ENCODE results near the gene TUBB2A.
A peak's percentile ranks its signal among the peaks of the same experiment; 100 is the strongest.
"Not testable (repeated sequence)": the region's sequence is repeated elsewhere in the genome, so short reads cannot be mapped to it uniquely, and the experiment has no call there.

TUBB2A gene

DNA sequence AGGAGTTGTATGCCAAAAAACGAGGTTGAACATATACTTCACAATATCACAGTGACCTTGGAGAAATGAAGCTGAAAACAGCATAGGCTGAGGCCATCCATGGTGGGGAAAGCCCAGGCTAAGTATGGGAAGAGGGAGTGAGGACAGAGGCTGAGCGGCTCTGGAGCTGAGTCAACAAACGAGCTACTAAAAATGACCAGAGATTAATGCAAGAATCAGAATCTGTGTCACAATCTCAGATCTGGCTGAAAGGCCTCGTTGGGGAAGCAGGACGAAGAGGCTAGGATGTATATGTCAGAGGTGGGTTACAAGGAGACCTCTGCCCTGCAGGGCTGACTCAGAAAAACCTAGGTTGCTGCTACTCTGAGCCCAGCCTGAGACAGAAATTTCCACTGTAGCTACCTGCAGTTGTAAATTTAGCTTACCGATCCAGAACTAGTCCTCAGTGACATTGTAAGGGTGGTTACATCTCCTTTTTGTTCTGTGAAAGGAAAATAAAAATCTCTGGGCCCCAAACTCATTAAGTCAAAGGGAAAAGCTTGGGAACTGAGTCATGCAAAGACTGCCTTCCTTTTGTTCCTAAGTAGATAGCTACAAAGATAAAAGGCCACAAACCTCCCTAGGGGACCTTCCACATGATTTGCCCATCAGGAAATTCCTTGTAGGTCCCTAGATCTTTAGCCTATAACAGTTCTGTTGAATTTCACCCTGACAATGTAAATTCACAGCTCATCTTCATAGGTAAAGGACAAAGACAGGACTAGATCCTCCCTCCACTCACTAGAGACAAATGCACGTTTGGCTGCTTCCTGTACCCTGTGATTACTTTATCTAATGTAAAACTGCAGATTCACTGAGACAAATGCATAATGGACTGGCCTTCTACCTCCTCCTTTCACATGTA, 8.5 kb upstream of the TUBB2A start:
- H3K4me3 ChIP-seq (replicated peaks; ENCODE audit: low read depth, low read length): no peak overlapping the region
- peak; percentile 76 for DNase-seq (ENCODE audit: low read depth)
- TF ChIP-seq, protein P1, sequence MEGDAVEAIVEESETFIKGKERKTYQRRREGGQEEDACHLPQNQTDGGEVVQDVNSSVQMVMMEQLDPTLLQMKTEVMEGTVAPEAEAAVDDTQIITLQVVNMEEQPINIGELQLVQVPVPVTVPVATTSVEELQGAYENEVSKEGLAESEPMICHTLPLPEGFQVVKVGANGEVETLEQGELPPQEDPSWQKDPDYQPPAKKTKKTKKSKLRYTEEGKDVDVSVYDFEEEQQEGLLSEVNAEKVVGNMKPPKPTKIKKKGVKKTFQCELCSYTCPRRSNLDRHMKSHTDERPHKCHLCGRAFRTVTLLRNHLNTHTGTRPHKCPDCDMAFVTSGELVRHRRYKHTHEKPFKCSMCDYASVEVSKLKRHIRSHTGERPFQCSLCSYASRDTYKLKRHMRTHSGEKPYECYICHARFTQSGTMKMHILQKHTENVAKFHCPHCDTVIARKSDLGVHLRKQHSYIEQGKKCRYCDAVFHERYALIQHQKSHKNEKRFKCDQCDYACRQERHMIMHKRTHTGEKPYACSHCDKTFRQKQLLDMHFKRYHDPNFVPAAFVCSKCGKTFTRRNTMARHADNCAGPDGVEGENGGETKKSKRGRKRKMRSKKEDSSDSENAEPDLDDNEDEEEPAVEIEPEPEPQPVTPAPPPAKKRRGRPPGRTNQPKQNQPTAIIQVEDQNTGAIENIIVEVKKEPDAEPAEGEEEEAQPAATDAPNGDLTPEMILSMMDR (IDR thresholded peaks at IDR 0.05; ENCODE audit: low read length, missing control alignments): no peak

DNA sequence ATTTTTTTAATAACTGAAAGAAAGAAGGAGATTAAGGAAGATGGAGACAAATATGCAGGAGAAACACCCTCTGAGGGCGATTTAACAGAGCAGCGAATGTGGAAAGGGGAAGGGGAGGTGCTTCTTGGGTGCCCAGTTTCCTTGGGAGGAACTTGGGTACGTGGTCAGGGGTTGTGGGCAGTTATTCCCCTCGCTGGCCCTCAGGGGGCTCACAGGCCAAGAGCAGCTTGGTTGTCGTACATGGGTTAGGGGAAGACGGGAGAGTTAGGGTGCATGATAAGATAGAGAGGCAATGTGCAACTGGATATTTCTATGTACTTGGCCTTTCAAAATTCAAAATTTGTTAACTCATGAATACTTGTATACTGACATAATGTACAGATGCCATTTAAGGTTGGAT, 7.0 kb upstream of the TUBB2A start:
- DNase-seq (ENCODE audit: low read depth): no peak
- TF ChIP-seq, protein P1 (IDR thresholded peaks at IDR 0.05; ENCODE audit: low read length, missing control alignments): no peak
- H3K4me3 ChIP-seq (replicated peaks; ENCODE audit: low read depth, low read length): no peak overlapping the region

DNA sequence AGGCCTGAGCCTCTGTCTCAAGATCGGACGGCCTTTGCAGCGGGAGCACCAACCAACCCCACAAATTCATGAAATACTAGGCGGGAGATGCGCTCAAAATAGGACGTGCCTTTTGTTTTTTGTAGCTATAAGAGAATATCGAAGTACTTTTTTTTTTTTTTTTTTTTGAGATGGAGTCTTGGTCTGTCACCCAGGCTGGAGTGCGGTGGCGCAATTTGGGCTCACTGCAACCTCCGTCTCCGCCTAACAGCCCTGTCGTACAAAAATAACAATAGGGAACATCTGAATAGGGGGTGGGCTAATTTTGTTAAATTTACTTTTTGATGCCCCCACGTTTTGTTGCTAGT, 5.9 kb upstream of the TUBB2A start:
- H3K4me3 ChIP-seq (replicated peaks; ENCODE audit: low read depth, low read length): peak overlapping the region; percentile 62
- peak; percentile 43 for DNase-seq (ENCODE audit: low read depth)
- TF ChIP-seq, protein P1 (IDR thresholded peaks at IDR 0.05; ENCODE audit: low read length, missing control alignments): no peak

DNA sequence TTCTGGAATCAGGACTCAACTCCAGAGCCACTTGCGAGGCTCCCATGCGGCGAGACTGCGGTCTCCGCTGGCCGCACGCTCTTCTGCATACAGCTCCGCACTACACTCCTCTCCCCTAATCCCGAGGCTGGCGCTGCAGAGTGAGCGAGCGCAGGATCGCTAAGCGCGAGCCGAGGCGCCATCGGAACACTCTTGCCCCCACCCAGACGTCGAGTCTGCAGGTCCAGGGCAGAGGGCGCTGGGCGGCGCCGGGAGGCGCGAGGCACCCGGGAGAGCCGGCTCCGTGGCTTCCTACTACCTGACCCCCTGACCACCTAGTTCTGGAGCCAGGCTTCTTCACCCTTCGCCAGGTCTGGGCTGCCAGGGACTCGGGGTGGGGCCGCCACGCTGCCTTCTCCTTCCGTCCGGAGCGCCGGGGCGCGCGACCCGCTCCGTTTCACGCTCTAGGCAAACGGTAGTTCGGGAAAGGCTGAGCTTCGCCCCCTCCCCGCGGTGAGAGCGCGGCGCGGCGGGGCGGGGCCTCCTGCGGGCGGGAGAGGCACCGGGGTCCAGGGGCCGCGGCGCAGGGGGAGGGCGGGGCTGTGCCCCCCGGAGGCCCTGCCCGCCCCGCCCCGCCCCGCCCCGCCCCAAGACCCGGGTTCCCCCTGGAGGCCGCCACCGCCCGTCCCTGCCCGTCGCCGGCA, 5.4 kb upstream of the TUBB2A start:
- TF ChIP-seq, protein P1 (IDR thresholded peaks at IDR 0.05; ENCODE audit: low read length, missing control alignments): no peak
- peak overlapping the region; percentile 62 for H3K4me3 ChIP-seq (replicated peaks; ENCODE audit: low read depth, low read length)
- peak; percentile 74 for DNase-seq (ENCODE audit: low read depth)

DNA sequence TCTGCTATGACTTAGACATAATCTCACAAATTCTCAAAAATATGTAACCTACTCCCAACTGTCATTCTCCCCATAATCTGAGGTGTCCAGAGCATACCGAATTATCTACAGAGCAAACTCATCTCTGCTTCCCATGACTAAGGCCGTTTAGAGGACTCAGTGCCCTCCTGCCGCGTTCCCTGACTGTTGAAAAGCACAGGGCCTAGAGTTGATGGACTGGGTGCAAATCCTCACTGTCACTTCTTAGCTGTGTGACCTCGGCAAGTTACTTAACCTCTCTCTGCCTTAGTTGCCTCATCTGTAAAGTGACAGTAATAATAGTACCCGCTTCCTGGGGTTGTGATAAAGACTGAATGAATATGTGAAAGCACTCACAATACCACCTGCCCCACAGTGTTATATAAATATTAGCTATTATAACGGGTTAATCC, 4.7 kb upstream of the TUBB2A start:
- TF ChIP-seq, protein P1 (IDR thresholded peaks at IDR 0.05; ENCODE audit: low read length, missing control alignments): no peak
- no peak for DNase-seq (ENCODE audit: low read depth)
- H3K4me3 ChIP-seq (replicated peaks; ENCODE audit: low read depth, low read length): peak overlapping the region; percentile 62

DNA sequence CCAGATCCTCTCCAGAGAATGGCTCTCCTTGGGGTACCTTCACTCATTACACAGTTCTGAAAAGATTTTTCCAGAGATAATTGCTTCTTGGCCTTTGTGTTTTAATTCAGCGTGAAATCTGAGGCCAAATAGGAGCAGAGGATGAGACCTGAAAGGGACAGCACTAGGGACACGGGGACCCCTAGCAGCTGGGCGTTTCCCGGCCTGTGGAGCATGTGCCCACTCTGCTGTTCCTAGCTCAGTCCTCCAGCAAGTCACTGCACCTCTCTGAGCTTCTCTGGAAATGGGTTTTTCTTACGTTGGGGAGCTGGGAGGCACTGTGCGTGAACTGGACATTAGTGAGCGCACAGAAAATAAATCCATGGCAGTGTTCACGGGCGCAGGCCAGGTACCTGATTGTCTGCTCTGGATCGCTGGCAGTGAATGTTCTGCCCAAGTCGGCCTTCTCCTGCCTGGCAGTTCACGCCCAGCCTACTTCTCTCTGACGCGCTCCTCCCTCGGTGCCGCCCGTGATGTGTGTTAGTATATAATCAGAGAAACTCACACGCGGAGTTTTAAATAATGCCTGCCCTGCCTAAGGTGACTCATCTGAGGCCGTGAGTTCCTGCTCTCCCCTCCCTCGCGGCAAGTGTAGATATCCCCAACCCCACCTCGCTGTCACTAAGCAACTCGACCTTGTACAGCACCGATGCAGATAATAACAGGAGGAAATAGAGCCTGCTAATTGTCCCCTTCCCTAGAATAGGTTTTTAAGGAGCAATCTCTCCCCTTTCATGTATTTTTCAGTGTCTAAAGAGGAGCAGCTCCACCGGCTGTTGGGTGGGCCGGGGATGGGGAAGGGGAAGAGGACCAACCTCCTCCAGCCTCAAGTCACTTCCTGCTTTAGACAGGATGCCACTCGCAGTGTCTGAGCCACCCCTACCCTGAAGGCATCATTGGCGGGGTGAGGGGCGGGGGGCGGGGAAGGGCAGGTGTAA, 2.7 kb upstream of the TUBB2A start:
- no peak overlapping the region for H3K4me3 ChIP-seq (replicated peaks; ENCODE audit: low read depth, low read length)
- TF ChIP-seq, protein P1 (IDR thresholded peaks at IDR 0.05; ENCODE audit: low read length, missing control alignments): no peak
- DNase-seq (ENCODE audit: low read depth): peak; percentile 47

DNA sequence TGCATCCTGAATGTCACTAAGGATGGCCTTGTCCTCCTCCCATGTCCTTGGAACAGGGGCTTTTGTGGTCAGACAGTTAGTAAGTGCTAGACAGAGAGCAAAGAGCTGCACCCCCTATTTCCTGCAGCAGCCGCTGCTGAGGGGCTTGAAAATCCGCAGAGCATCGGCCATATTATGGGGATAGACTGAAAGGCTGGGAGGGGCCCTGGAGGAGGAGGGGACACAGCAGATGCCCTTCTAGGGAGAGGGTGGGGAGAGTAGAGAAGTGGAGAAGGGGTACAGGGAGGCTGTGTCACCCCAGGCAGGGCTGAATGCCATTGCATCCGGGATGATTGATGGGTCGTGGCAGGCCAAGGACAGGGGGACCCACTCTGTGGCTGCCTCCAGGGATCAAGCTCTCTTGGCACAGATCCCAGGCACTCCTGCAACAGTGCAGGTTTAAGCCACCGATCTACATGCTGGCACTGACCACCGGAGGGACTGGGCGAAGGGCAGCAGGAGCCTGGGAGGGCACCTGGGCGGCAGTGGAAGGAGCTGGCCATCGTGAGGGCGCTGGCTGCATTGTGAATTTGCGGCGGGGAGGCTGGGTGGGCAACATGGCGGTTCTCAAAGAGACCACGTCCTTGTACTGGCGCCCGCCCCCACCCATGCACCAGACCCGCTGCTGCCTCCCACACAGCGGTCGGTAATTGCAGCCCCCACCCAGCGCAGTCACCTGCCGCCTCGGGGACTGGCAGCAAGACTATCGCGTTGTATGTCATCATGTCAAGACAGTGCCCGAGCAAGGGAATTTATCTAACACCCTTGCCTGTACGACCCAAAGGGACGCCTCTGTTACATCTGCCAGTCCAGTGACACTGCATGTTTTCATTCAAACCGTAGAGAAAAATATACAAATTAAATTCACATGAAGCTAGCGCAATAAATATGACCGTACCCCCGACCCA, 887 bp downstream of the TUBB2A start:
- H3K4me3 ChIP-seq (replicated peaks; ENCODE audit: low read depth, low read length): peak overlapping the region; percentile 90
- DNase-seq (ENCODE audit: low read depth): not testable (repeated sequence)

DNA sequence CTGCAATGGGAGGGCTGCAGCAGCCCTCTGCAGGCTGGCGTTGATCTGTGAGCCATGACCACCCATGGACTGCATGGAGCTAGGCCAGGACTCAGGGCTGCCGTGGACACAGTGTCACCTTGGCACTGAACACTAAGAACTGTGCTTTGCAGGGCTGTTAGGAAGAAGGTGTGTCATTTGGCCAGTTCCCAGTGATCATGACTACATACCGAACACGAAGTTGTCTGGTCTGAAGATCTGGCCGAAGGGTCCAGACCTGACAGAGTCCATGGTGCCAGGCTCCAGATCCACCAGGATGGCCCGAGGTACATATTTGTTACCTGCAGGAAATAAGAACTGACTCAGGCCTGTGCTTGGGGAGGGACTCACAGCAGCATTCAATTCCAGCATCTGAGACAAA, 1.9 kb downstream of the TUBB2A start:
- peak overlapping the region; percentile 3 for H3K4me3 ChIP-seq (replicated peaks; ENCODE audit: low read depth, low read length)

More for the DNA sequence above, 1.9 kb downstream of the TUBB2A start:
- DNase-seq (ENCODE audit: low read depth): not testable (repeated sequence)
